ENCODE data around the gene IFITM5.

IFITM5 gene

DNA sequence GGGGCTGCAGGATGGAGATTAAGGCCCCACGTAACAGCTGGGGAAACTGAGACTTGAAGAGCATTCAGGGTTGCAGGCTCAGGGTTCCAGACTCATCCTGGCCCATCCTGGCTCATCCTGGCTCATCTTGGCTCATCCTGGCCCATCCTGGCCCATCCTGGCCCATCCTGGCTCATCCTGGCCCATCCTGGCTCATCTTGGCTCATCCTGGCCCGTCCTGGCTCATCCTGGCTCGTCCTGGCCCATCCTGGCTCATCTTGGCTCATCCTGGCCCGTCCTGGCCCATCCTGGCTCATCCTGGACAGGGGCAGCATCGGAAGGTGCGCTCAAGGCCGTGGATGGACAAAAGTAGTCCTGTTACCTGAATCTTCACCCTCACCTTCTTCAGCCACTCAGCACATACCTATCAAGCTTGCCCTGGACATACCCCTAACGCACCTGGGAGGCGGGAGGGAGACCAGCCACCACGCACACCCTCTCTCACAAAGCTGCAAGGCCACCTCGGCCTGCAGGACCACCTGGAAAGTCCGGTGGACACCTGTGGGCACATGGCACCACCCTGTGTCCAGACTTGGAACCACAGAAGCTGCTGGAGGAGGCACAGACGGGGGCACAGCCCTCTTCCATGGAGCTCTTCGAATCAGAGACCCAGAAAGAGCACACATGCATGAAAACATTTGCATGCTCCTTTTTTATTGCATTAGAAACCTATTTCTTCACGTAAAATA lies 41.4 kb downstream of the IFITM5 start:
- DNase-seq: no peak

DNA sequence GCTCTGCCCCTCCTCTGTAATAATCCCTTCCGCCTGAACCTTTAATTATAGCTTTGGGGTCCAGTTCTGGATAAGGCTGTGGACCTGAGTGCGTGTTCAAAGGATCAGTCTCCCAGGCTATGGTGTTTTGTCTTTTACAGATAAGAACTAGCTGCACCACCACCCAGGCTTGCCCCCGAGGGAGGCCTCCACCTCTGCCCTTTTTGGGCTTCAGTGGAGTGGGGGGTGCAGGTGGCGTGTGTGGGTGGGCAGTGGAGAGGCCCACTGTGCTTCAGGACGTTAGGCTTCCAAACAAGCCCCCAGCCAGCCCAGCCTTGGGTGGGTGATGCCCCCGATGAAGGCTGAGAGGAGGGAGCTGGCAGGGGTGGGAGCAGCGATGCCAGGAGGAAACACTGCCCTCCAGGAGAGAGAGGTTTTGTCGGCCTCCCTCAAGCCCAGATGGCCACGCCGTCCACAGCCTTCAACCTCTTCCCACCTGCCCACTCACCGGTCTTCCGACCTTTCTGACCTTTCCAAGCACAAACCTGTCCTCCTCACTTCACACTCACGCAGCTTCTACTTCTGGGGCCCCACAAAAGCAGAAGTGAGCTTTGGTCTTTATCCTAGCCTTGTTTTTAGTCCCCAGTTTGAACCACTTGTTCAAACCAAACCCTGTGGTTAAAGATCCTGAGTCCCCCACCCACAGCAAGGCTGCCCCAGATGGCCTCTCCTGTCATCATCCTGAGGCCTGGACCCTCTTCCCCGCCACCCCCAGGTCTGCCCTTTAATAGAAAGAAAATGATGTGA lies 42.2 kb downstream of the IFITM5 start:
- DNase-seq: no peak

DNA sequence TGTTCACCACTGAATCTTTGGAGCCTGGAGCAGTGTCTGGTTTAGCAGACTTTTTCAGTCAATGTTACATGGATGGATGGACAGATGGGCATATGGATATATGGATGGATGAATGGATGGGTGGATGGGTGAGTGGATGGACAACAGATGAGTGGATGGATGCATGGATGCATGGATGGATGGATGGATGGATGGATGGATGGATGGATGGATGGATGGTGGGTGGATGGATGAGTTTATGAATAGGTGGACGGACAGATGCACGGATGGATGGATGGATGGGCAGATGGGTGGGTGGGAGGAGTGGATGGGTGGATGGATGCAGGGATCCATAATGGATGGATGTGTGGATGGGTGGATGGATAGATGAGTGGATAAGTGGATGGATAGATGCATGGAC lies 43.5 kb downstream of the IFITM5 start:
- DNase-seq: no peak

DNA sequence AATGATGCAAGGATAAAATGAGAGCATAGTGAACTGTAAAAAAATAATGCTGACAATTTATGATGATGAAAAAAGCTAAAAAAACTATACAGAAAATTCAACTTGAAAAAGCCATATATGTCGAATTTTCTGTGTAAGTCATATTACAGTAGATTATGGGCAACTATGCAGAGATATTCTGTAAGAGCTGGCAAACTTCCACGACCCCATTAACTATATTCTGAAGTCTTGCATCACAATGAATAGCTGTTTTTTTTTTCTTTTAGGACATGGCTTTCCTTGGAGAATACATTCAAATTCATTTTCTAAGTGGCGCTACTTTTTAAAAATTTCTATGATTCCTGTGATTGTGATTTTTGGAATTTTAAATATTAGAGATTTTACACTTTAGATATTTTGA lies 44.1 kb downstream of the IFITM5 start:
- peak; percentile 56 for DNase-seq

DNA sequence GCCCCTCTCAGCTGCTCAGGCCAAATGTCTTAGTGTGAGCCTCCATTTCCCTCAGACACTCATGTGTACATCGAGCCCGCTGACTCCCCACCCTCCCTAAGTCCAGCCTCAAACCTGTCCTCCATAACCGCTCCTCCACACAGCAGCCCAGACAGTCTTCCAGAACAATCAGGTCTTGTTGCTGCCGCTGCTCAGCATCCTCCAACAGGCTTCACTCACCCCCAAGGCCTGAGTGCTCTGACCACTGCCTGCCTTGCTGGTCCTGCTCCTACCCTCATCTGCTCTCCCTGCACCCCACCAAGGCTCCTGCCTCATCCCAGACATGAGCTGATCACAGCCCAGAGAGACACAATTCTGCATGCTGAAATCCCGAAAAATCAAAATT lies 45.4 kb downstream of the IFITM5 start:
- DNase-seq: no peak

DNA sequence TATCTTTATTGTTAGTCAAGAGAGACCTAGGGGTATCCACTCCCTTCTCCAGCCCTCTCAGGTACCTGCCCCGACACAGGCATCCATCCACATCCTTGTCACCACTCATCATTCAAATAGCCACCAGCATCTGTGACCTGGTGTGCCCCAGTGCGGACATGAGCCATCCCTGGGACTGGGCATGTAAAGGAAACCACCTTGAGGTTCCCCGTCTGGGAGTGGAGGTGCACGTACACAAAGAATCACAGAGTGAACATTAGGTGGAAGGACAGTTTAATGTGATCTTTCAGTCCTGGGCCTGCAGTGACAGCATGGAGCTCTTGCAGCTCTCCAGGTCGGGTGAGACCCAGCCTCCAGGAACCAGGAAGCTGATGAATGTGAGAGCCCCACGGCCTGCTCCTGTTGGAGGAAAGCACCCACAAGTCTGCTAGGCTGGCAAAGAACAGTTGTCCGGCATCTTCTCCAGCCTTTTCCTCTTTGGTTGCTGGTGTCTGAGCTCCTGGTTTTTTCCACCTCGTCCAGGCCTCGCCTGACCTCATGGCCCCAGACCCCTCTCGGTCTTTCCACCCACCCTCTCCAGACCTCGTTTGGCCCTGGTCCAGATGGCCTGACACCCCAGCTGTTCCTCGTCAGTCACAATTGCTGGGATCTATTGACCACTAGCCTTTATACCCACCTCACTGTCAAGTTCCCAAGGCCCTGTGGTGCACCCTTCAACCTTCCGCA lies 46.0 kb downstream of the IFITM5 start:
- no peak for DNase-seq

DNA sequence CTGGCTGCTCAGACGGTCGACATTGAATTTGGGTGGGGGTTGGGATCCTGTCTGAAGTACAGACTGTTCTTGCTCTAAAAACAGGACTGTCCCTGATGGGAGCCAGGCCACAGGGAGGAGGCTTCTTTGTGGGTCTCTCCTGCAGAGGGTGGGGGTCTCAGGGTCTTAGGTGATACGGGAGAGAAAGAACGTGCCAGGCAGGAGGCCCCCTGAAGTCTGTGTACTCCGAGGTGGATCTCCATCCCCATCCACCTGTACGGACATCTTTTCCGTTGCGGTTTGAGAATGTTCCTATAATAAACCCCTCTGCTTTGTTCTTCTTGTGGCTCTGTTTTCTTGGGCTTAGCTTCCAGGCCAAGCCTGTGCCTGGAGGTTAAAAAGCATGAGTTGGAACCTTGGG lies 46.7 kb downstream of the IFITM5 start:
- no peak for DNase-seq

DNA sequence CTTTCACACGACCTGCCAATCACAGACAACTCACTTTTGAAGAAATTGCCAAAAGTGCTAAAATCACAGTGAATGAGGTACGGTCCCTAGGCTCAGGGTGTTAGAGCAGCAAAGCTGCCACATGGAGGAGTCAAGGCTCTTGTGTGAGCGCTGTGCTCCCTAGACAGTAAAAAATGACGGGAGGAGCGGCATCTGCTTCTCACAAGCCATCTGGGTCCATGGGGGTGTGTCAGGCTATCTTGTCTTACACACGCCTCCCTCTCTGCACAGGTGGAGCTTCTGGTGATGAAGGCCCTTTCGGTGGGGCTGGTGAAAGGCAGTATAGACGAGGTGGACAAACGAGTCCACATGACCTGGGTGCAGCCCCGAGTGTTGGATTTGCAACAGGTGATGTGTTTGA lies 47.8 kb downstream of the IFITM5 start:
- DNase-seq: no peak

DNA sequence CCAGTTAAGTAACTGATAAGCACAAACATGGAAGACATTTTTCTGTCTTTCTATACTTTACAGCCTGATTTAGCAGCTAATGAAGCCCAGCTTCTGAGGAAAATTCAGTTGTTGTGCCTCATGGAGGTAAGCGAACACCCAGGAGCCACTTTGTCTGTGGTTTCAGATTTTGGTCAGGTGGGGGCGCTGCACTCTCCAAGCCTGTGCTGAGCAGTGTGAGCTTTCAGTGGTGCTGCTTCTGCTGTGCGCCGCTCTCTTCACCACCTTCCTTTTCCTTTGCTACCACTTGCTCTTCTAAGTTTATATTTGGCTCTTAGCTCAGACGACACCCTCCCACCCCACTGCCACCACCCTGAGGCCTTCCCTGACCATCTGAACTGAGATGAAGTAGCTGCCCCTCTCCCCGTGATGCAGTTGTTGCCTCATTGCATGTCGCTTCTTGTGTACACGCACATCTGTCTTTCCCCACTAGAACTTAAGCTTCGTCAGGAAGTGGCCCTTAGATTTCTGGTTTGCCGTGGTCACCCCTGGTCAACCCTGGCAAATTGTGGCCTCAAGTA lies 48.5 kb downstream of the IFITM5 start:
- peak; percentile 38 for DNase-seq

DNA sequence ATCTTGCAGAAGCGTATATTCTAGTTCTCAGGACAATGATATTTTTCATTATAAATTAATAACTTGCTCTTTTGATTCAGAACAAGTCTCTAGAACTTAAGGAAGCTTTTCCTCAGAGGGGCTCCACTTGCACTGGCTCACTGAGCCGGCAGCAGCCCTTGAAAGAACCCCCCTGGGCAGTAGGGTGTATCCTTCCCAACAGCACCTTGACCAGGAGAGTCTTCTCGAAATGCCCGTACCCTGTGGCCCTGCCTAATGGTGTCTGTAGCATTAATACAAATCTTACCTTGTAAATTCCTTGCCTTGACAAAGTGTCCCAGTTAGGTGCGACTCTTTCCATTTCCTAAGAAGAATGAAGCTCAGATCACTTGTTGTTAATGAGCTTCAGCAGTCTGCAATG lies 49.1 kb downstream of the IFITM5 start:
- DNase-seq: no peak

DNA sequence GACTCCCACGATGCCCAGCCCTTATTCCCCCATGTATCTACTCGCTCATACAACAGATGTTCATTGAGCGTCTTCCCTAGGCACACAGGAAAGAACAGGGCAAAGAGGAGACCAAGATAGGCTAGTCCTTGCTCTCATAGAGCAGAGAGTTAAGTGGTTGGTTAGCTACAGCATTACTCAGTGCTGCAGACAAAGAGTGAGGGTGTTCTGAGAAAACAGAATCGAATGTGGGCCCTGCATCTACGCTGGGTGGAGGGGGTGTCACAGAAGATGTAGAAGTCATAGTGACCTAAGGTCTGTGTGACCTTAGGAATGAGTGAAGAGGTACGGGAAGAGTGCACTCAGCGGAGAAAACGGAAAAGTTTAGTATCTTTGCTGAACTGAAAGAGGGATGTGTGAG lies 50.3 kb downstream of the IFITM5 start:
- no peak for DNase-seq
